Endothelial cell of umbilical vein (primary cell): ENCODE data around the gene ARHGEF1.

Experiments used
- POLR2AphosphoS5 ChIP-seq: IDR thresholded peaks from 2 replicates; pipeline ENCODE4 v1.6.1; 2012; ENCODE audit warnings: low read depth, mild to moderate bottlenecking, control low read depth, low read length, moderate library complexity; ENCODE audit not compliant: insufficient read depth
- TF ChIP-seq, protein P1 (sequence below), 2 donors: IDR thresholded peaks; 1 replicate in 1 of 2; 2 replicates in 1 of 2; pipeline ENCODE4 v1.5.1; 2011; ENCODE audit warnings: low read length in 2 of 2, mild to moderate bottlenecking in 2 of 2, moderate library complexity in 2 of 2, control low read depth in 1 of 2, inconsistent platforms in 1 of 2, low read depth in 1 of 2; ENCODE audit not compliant: insufficient read depth in 1 of 2; ENCODE audit errors: extremely low read depth in 1 of 2

DNA sequence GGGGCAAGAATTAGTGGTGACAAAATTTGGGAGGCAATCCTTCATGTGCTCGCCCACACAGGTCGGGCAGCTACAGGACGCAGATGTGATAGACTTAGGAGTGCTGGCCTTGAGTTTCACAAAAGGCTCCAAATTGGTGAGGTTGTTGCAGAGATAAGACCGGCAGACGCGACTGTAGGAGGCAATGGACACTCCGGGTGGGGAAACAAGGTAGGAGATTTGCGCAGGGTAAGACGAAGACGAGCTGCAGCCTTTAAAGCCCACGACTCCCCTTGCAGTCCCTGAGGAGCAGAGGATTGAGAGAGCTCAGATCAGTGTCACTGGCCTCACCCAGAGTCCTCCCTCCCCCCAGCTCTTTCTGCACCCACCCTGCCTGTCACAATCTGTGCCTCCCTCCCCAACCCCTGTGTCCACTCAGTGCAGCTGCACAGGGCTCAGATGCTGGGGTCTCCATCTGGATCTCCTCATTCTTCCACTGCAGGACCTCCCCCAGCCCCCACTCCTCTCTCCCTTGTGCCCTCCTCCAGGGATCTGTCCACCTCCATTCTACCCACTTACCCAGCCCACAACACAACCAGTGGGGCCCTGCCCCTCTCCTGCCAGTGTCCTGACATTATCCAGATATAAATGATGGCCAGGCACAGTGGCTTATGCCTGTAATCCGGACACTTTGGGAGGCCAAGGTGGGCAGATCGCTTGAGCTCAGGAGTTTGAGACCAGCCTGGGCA is 44.8 kb upstream of the ARHGEF1 start:
- TF ChIP-seq, protein P1, sequence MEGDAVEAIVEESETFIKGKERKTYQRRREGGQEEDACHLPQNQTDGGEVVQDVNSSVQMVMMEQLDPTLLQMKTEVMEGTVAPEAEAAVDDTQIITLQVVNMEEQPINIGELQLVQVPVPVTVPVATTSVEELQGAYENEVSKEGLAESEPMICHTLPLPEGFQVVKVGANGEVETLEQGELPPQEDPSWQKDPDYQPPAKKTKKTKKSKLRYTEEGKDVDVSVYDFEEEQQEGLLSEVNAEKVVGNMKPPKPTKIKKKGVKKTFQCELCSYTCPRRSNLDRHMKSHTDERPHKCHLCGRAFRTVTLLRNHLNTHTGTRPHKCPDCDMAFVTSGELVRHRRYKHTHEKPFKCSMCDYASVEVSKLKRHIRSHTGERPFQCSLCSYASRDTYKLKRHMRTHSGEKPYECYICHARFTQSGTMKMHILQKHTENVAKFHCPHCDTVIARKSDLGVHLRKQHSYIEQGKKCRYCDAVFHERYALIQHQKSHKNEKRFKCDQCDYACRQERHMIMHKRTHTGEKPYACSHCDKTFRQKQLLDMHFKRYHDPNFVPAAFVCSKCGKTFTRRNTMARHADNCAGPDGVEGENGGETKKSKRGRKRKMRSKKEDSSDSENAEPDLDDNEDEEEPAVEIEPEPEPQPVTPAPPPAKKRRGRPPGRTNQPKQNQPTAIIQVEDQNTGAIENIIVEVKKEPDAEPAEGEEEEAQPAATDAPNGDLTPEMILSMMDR (IDR thresholded peaks at IDR 0.05; ENCODE audit: extremely low read depth in 1 of 2, insufficient read depth in 1 of 2, low read depth in 1 of 2, low read length in 2 of 2), result no peak
- no peak for TF ChIP-seq POLR2AphosphoS5
